ENCODE data around the gene GRK5.

GRK5 gene

DNA sequence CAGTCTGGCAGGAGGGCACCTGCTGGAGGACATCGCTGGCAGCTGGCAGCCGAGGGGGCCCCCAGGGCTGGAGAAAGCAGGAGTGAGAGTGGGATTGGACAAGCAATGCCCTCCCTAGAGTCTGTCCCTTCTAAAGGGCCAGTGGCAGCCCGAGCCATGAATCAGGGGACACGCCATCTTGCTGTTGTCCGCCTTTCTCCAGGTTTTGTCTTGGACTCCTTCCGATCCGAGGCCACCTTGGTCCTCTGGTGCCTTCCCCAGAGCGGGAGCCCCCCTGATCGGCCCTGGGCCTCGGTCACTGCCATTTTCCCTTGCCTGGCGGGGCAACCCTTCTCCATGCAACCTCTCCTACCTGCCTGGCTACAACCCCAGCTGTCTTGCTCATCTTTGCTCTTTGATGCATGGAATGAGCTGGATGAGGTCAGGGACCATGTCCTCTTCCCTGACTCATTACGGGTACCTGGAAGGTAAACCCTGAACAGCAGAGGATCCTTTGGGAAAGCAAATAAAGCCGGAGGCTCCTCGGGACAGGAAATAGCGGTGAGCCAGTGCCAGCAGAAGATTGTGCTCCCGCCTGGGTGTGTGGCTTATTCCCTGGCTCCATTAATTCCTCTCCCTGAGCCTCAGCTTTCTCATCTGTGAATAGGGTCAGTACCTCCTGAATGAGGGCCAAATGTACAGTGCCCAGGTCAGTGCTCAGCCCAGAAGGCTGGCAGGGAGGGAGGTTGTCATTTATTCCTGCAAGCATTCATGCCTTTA lies 112.0 kb downstream of the GRK5 start:
- TF ChIP-seq POLR2A (IDR thresholded peaks at IDR 0.05; ENCODE audit: extremely low read depth, insufficient read length): no peak
- no peak overlapping the region for H3K4me3 ChIP-seq (ENCODE audit: low read depth, low read length)
- DNase-seq (ENCODE audit: low read depth): no peak

DNA sequence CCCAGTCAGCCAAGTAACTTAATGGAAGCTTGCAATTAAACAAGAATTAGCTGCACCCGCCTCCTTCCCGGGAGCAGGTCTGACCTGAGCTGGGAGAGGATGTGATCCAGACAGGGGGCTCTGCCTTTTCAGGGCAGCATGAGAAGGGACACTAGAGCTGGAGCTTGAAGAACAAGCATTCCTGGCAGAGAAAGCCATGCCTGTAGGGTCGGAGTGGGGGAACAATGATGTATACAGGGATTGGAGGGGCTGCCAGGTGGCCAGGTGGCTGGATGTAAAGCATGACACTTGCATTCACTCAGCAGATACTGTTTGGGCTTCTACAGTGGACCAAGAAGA lies 112.5 kb downstream of the GRK5 start:
- H3K4me3 ChIP-seq (ENCODE audit: low read depth, low read length): no peak overlapping the region
- TF ChIP-seq, protein P1, sequence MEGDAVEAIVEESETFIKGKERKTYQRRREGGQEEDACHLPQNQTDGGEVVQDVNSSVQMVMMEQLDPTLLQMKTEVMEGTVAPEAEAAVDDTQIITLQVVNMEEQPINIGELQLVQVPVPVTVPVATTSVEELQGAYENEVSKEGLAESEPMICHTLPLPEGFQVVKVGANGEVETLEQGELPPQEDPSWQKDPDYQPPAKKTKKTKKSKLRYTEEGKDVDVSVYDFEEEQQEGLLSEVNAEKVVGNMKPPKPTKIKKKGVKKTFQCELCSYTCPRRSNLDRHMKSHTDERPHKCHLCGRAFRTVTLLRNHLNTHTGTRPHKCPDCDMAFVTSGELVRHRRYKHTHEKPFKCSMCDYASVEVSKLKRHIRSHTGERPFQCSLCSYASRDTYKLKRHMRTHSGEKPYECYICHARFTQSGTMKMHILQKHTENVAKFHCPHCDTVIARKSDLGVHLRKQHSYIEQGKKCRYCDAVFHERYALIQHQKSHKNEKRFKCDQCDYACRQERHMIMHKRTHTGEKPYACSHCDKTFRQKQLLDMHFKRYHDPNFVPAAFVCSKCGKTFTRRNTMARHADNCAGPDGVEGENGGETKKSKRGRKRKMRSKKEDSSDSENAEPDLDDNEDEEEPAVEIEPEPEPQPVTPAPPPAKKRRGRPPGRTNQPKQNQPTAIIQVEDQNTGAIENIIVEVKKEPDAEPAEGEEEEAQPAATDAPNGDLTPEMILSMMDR (IDR thresholded peaks at IDR 0.05; ENCODE audit: low read depth, low read length): no peak
- TF ChIP-seq MYC (IDR thresholded peaks at IDR 0.05; ENCODE audit: low read depth, low read length) (no peak), POLR2A (IDR thresholded peaks at IDR 0.05; ENCODE audit: extremely low read depth, insufficient read length) (no peak)
- TF ChIP-seq, protein P2, sequence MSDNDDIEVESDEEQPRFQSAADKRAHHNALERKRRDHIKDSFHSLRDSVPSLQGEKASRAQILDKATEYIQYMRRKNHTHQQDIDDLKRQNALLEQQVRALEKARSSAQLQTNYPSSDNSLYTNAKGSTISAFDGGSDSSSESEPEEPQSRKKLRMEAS (IDR thresholded peaks at IDR 0.05; ENCODE audit: low read depth, low read length): no peak
- no peak for DNase-seq (ENCODE audit: low read depth)

DNA sequence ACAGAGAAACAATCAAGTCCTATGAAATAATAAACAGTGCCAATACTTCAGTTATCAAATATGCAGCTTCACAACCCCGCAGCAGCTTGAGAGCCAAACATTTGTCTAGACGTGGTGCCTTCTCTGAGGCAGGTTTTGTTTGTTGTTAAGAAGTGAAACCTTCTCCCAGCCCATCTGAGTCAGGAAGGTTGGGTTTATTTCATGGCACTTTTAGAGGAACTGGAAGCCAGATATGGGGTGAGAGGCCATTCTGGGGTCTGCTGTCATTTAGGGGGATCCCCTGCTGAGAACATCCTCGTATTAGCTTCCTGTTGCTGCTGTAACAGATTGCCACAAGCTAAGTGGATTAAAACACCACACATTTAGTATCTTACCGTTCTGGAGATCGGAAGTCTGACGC lies 113.6 kb downstream of the GRK5 start:
- peak; percentile 64 for DNase-seq (ENCODE audit: low read depth)
- no peak overlapping the region for H3K4me3 ChIP-seq (ENCODE audit: low read depth, low read length)
- TF ChIP-seq POLR2A (IDR thresholded peaks at IDR 0.05; ENCODE audit: extremely low read depth, insufficient read length) (no peak), MYC (IDR thresholded peaks at IDR 0.05; ENCODE audit: low read depth, low read length) (no peak)
- TF ChIP-seq, protein P2 (IDR thresholded peaks at IDR 0.05; ENCODE audit: low read depth, low read length): no peak
- TF ChIP-seq, protein P1 (IDR thresholded peaks at IDR 0.05; ENCODE audit: low read depth, low read length): no peak

DNA sequence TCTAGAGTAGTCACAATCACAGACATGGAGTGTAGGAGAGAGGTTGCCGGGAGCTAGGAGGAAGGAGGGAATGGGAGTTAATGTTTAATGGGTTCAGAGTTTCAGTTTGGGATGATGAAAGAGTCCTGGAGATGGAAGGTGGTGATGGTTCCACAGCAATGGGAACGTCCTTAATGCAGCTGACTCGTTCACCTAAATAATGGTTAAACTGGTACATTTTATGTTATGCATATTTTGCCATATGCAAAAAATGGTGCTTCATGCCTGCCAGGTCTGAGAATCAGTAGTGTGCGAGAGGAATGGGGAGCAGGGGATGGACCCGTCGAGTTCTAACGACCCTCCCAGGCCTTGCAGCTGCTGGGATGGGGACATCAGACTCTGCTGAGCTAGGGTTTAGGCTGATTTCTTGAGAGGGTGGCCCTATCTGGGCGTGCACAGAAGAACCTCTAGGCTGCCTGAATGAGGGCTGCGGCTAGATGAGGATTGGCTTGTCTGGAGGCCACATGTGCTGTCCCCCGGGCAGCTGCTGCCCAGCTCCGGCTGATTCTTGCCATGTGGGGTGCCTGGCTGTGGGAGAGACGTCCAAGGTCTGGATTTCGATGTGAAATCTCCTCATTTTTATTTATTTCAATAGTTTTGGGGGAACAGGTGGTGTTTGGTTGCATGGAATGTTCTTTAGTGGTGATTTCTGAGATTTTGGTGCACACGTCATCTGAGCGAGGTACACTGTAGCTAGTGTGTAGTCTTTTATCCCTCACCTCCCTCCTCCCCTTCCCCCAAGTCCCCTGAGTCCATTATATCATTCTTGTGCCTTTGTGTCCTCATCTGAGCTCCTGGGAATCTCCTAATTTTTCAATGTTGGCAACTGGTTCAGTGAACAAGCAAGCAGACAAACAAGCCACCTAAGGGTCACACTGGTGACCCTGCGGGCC lies 116.0 kb downstream of the GRK5 start:
- TF ChIP-seq MYC (IDR thresholded peaks at IDR 0.05; ENCODE audit: low read depth, low read length) (no peak), POLR2A (IDR thresholded peaks at IDR 0.05; ENCODE audit: extremely low read depth, insufficient read length) (no peak)
- TF ChIP-seq, protein P1 (IDR thresholded peaks at IDR 0.05; ENCODE audit: low read depth, low read length): no peak
- TF ChIP-seq, protein P2 (IDR thresholded peaks at IDR 0.05; ENCODE audit: low read depth, low read length): no peak
- H3K4me3 ChIP-seq (ENCODE audit: low read depth, low read length): no peak overlapping the region
- DNase-seq (ENCODE audit: low read depth): no peak

DNA sequence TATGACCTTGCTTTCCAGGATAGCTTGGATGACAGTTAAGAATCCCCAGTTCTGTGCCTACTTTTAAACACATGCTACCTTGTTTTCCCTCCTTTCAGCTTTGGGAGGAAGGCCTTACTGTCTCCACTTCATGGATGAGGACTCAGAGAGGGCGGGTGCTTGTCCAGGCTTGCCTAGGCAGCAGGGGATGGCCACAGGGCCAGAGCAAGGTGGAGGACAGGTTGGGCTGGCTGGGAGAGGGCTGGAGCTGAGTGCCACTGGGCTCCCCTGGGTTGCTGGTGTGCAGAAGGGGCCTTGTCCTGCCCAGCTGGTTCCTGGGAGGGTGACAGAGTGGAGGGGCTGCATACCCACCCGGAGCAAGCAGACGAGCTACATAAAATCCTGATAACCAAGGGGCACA lies 117.8 kb downstream of the GRK5 start:
- TF ChIP-seq, protein P2 (IDR thresholded peaks at IDR 0.05; ENCODE audit: low read depth, low read length): no peak
- TF ChIP-seq, protein P1 (IDR thresholded peaks at IDR 0.05; ENCODE audit: low read depth, low read length): no peak
- TF ChIP-seq POLR2A (IDR thresholded peaks at IDR 0.05; ENCODE audit: extremely low read depth, insufficient read length): no peak
- TF ChIP-seq MYC (IDR thresholded peaks at IDR 0.05; ENCODE audit: low read depth, low read length): no peak
- H3K4me3 ChIP-seq (ENCODE audit: low read depth, low read length): no peak overlapping the region
- DNase-seq (ENCODE audit: low read depth): no peak

DNA sequence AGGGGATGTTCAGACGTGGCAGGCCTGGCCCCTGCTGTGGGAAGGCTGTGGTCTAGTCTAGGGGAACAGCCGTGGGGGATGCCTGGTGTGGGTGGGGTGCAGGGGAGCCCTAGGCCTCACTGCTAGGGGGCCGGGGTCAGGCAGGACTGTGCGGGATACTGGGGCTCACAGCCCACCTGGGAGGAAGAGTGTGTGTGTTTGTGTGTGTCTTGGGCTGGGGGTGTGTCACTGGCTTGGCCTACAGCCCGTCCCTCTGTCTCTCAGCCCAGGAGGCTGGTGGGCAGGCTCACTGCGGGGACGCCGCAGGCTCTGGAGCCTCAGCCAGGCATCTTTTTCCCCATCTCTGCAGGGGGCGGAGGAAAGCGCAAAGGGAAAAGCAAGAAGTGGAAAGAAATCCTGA lies 118.8 kb downstream of the GRK5 start:
- no peak for TF ChIP-seq POLR2A (IDR thresholded peaks at IDR 0.05; ENCODE audit: extremely low read depth, insufficient read length)
- TF ChIP-seq, protein P1 (IDR thresholded peaks at IDR 0.05; ENCODE audit: low read depth, low read length): no peak
- no peak for TF ChIP-seq MYC (IDR thresholded peaks at IDR 0.05; ENCODE audit: low read depth, low read length)
- TF ChIP-seq, protein P2 (IDR thresholded peaks at IDR 0.05; ENCODE audit: low read depth, low read length): no peak
- DNase-seq (ENCODE audit: low read depth): no peak
- no peak overlapping the region for H3K4me3 ChIP-seq (ENCODE audit: low read depth, low read length)
